GM23338 (cell line): ENCODE data around the gene BRINP2. TPM values are rescaled to one million over a fixed set of nuclear protein-coding genes. Genes with fewer than 3 reads are reported as not detected.

Source experiments
- ATAC-seq: fragments of 200-7000 bp; cut with Tn5 transposase; 3 replicates; pipeline ENCODE4 v1.9.1; 2020
- DNase-seq: peaks from one replicate; pipeline ENCODE4 v3.0.0-alpha.2; 2015; ENCODE audit warnings: low spot score
- H2AFZ ChIP-seq: fragments of 200-600 bp; sonication (generic); 2 replicates; pipeline ENCODE4 v1.8.0; 2016; ENCODE audit warnings: antibody characterized with exemption, mild to moderate bottlenecking, moderate library complexity
- H3F3A ChIP-seq: fragments of 200-600 bp; sonication (generic); replicated peaks from 2 replicates; pipeline ENCODE4 v1.8.0; 2017; ENCODE audit warnings: antibody characterized with exemption, mixed run types, low read depth
- H3K27ac ChIP-seq: fragments of 200-600 bp; sonication (generic); 2 replicates; pipeline ENCODE4 v1.6.1; 2016; ENCODE audit warnings: low read depth
- H3K27me3 ChIP-seq: fragments of 200-600 bp; sonication (generic); 2 replicates; pipeline ENCODE4 v1.8.0; 2016; ENCODE audit warnings: mild to moderate bottlenecking, mixed run types, moderate library complexity; ENCODE audit not compliant: insufficient read depth
- H3K36me3 ChIP-seq: fragments of 200-600 bp; sonication (generic); 2 replicates; pipeline ENCODE4 v1.8.0; 2016; ENCODE audit warnings: mild to moderate bottlenecking; ENCODE audit not compliant: insufficient read depth
- H3K4me1 ChIP-seq: fragments of 200-600 bp; sonication (generic); 2 replicates; pipeline ENCODE4 v1.8.0; 2016; ENCODE audit warnings: mild to moderate bottlenecking, moderate library complexity; ENCODE audit not compliant: insufficient read depth
- H3K4me2 ChIP-seq: fragments of 200-600 bp; sonication (generic); 2 replicates; pipeline ENCODE4 v1.7.1; 2017; ENCODE audit warnings: mixed run types
- H3K4me3 ChIP-seq: fragments of 200-600 bp; sonication (generic); 2 replicates; pipeline ENCODE4 v1.6.1; 2016; ENCODE audit warnings: mixed run types
- H3K79me2 ChIP-seq: fragments of 200-600 bp; sonication (generic); replicated peaks from 2 replicates; pipeline ENCODE4 v1.8.0; 2017; ENCODE audit warnings: mild to moderate bottlenecking; ENCODE audit not compliant: insufficient read depth
- H3K9me2 ChIP-seq: fragments of 200-600 bp; sonication (generic); 2 replicates; pipeline ENCODE4 v1.8.0; 2017; ENCODE audit not compliant: insufficient read depth
- H4K20me1 ChIP-seq: fragments of 200-600 bp; sonication (generic); replicated peaks from 2 replicates; pipeline ENCODE4 v1.8.0; 2017; ENCODE audit warnings: mild to moderate bottlenecking; ENCODE audit not compliant: insufficient read depth
- H3K27ac Mint-ChIP-seq: 2 replicates; pipeline ENCODE4 v1.8.0; 2020; ENCODE audit warnings: inconsistent platforms, mild to moderate bottlenecking, moderate library complexity, mixed read lengths
- H3K27me3 Mint-ChIP-seq: 3 replicates; pipeline ENCODE4 v1.8.0; 2022; ENCODE audit warnings: low read depth, mild to moderate bottlenecking, moderate library complexity, mixed read lengths, inconsistent platforms; ENCODE audit not compliant: insufficient read depth, poor library complexity
- H3K36me3 Mint-ChIP-seq: 3 replicates; pipeline ENCODE4 v1.8.0; 2021; ENCODE audit warnings: low read depth, mild to moderate bottlenecking, inconsistent platforms, moderate library complexity, mixed read lengths
- H3K4me1 Mint-ChIP-seq: 3 replicates; pipeline ENCODE4 v1.8.0; 2020; ENCODE audit warnings: mild to moderate bottlenecking, inconsistent platforms, mixed read lengths
- H3K4me3 Mint-ChIP-seq: 3 replicates; pipeline ENCODE4 v1.8.0; 2021; ENCODE audit warnings: moderate library complexity, mild to moderate bottlenecking, inconsistent platforms, mixed read lengths
- H3K9me3 Mint-ChIP-seq: 3 replicates; pipeline ENCODE4 v1.8.0; 2020; ENCODE audit warnings: moderate library complexity, mild to moderate bottlenecking, inconsistent platforms, mixed read lengths
- EZH2 ChIP-seq: fragments of 200-600 bp; sonication (generic); IDR thresholded peaks from one replicate; pipeline ENCODE4 v1.8.0; 2017; ENCODE audit warnings: antibody characterized with exemption, mild to moderate bottlenecking, low read depth; ENCODE audit not compliant: unreplicated experiment
- EZH2phosphoT487 ChIP-seq: fragments of 200-600 bp; sonication (generic); IDR thresholded peaks from one replicate; pipeline ENCODE4 v1.8.1; 2018; ENCODE audit warnings: antibody characterized with exemption; ENCODE audit not compliant: unreplicated experiment
- JUNB ChIP-seq: IDR thresholded peaks from one replicate; pipeline ENCODE4 v1.6.1; 2016; ENCODE audit warnings: antibody characterized with exemption; ENCODE audit not compliant: unreplicated experiment
- NANOG ChIP-seq: IDR thresholded peaks from 2 replicates; pipeline ENCODE4 v1.6.1; 2016; ENCODE audit warnings: antibody characterized with exemption, borderline replicate concordance
- POLR2AphosphoS5 ChIP-seq: IDR thresholded peaks from 2 replicates; pipeline ENCODE4 v1.6.1; 2016; ENCODE audit warnings: antibody characterized with exemption, low read depth
- ZNF114 ChIP-seq: fragments of 250-450 bp; sonication (Bioruptor Pico); IDR thresholded peaks from 2 replicates; pipeline ENCODE4 v1.5.0; 2020; ENCODE audit warnings: mild to moderate bottlenecking, moderate library complexity
- ZNF331 ChIP-seq: fragments of 250-450 bp; sonication (Bioruptor Pico); IDR thresholded peaks from 2 replicates; pipeline ENCODE4 v1.5.0; 2020; ENCODE audit warnings: low read depth, mild to moderate bottlenecking, moderate library complexity
- polyA plus RNA-seq: library from polyadenylated mRNA; unstranded; fragments of >200 nt; fragmentation: Nextera tagmentation; extraction: Ambion mirVana; gene quantifications from 2 replicates; pipeline ENCODE4 v1.2.1, GENCODE V29; 2016
- total RNA-seq: library from RNA; depleted of rRNA; stranded (reverse); fragments of >200 nt; shearing (Covaris generic); gene quantifications from 2 replicates; pipeline ENCODE4 v1.2.3, GENCODE V29; 2014
- TF ChIP-seq, protein P1 (sequence below): fragments of 250-450 bp; sonication (Bioruptor Pico); IDR thresholded peaks from 2 replicates; pipeline ENCODE4 v1.5.0; 2020; ENCODE audit warnings: mild to moderate bottlenecking, moderate library complexity
- TF ChIP-seq, protein P2 (sequence below): IDR thresholded peaks from one replicate; pipeline ENCODE4 v1.6.1; 2018; ENCODE audit warnings: antibody characterized with exemption; ENCODE audit not compliant: unreplicated experiment
- TF ChIP-seq, protein P3 (sequence below): IDR thresholded peaks from 2 replicates; pipeline ENCODE4 v1.6.1; 2016; ENCODE audit warnings: antibody characterized with exemption
- TF ChIP-seq, protein P4 (sequence below), 2 experiments: fragments of 200-600 bp in 1 of 2; sonication (generic) in 1 of 2; conservative IDR thresholded peaks; 2 replicates each; pipeline versions ENCODE4 v1.5.1 to v1.6.1; 2016 to 2017; ENCODE audit warnings: antibody characterized with exemption in 2 of 2, low read depth in 2 of 2, mild to moderate bottlenecking in 2 of 2, moderate library complexity in 1 of 2

Gene BRINP2
- total and polyA plus RNA-seq, 2 experiments from 2014 or later: 0.10 to 0.52 TPM

DNA sequence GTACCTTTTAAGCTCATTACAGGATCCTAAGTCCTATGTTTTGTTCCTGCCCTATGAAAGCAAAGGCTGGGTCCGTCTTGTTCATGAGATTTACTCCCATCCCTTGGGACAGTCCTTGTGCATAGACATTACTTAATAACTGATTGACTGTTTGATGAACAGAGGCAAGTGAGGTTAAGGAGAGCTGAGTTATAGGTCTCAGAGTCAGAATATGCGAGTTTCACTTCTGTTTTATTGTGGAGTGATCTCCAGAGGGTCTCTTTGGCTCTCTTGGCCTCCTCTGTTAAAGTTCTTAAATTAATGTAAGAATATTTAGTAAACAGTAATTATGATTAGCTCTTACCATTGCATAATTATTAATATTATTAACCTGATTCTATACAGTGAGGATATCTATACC lies 52.6 kb downstream of the BRINP2 start:
- Histone ChIP-seq H3K4me2 (no peak overlapping the region), H3K79me2 (no peaks in the 10 kb centered on the region), H3K4me1 (no peaks in the 10 kb centered on the region), H4K20me1 (no peaks in the 10 kb centered on the region), H3K4me3 (no peak overlapping the region), H3K27me3 (no peaks in the 10 kb centered on the region), H3K27ac (no peak overlapping the region), H3K9me2 (no peaks in the 10 kb centered on the region), H2AFZ (no peak overlapping the region; the same call in 1 of the 2 replicates), H3K36me3 (no peaks in the 10 kb centered on the region), H3F3A (no peaks in the 10 kb centered on the region)
- Mint-ChIP-seq H3K27ac (no peak overlapping the region), H3K4me3 (no peak overlapping the region), H3K36me3 (no peaks in the 10 kb centered on the region), H3K9me3 (no peaks in the 10 kb centered on the region), H3K4me1 (no peaks in the 10 kb centered on the region; the same call in 2 of the 3 replicates), H3K27me3 (no peaks in the 10 kb centered on the region)
- TF ChIP-seq, protein P1, sequence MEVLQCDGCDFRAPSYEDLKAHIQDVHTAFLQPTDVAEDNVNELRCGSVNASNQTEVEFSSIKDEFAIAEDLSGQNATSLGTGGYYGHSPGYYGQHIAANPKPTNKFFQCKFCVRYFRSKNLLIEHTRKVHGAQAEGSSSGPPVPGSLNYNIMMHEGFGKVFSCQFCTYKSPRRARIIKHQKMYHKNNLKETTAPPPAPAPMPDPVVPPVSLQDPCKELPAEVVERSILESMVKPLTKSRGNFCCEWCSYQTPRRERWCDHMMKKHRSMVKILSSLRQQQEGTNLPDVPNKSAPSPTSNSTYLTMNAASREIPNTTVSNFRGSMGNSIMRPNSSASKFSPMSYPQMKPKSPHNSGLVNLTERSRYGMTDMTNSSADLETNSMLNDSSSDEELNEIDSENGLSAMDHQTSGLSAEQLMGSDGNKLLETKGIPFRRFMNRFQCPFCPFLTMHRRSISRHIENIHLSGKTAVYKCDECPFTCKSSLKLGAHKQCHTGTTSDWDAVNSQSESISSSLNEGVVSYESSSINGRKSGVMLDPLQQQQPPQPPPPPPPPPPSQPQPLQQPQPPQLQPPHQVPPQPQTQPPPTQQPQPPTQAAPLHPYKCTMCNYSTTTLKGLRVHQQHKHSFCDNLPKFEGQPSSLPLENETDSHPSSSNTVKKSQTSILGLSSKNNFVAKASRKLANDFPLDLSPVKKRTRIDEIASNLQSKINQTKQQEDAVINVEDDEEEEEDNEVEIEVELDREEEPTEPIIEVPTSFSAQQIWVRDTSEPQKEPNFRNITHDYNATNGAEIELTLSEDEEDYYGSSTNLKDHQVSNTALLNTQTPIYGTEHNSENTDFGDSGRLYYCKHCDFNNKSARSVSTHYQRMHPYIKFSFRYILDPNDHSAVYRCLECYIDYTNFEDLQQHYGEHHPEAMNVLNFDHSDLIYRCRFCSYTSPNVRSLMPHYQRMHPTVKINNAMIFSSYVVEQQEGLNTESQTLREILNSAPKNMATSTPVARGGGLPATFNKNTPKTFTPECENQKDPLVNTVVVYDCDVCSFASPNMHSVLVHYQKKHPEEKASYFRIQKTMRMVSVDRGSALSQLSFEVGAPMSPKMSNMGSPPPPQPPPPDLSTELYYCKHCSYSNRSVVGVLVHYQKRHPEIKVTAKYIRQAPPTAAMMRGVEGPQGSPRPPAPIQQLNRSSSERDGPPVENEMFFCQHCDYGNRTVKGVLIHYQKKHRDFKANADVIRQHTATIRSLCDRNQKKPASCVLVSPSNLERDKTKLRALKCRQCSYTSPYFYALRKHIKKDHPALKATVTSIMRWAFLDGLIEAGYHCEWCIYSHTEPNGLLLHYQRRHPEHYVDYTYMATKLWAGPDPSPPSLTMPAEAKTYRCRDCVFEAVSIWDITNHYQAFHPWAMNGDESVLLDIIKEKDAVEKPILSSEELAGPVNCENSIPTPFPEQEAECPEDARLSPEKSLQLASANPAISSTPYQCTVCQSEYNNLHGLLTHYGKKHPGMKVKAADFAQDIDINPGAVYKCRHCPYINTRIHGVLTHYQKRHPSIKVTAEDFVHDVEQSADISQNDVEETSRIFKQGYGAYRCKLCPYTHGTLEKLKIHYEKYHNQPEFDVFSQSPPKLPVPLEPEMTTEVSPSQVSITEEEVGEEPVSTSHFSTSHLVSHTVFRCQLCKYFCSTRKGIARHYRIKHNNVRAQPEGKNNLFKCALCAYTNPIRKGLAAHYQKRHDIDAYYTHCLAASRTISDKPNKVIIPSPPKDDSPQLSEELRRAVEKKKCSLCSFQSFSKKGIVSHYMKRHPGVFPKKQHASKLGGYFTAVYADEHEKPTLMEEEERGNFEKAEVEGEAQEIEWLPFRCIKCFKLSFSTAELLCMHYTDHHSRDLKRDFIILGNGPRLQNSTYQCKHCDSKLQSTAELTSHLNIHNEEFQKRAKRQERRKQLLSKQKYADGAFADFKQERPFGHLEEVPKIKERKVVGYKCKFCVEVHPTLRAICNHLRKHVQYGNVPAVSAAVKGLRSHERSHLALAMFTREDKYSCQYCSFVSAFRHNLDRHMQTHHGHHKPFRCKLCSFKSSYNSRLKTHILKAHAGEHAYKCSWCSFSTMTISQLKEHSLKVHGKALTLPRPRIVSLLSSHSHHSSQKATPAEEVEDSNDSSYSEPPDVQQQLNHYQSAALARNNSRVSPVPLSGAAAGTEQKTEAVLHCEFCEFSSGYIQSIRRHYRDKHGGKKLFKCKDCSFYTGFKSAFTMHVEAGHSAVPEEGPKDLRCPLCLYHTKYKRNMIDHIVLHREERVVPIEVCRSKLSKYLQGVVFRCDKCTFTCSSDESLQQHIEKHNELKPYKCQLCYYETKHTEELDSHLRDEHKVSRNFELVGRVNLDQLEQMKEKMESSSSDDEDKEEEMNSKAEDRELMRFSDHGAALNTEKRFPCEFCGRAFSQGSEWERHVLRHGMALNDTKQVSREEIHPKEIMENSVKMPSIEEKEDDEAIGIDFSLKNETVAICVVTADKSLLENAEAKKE (CRISPR knock-in tag): no peak
- TF ChIP-seq NANOG: no peak
- TF ChIP-seq, protein P2, sequence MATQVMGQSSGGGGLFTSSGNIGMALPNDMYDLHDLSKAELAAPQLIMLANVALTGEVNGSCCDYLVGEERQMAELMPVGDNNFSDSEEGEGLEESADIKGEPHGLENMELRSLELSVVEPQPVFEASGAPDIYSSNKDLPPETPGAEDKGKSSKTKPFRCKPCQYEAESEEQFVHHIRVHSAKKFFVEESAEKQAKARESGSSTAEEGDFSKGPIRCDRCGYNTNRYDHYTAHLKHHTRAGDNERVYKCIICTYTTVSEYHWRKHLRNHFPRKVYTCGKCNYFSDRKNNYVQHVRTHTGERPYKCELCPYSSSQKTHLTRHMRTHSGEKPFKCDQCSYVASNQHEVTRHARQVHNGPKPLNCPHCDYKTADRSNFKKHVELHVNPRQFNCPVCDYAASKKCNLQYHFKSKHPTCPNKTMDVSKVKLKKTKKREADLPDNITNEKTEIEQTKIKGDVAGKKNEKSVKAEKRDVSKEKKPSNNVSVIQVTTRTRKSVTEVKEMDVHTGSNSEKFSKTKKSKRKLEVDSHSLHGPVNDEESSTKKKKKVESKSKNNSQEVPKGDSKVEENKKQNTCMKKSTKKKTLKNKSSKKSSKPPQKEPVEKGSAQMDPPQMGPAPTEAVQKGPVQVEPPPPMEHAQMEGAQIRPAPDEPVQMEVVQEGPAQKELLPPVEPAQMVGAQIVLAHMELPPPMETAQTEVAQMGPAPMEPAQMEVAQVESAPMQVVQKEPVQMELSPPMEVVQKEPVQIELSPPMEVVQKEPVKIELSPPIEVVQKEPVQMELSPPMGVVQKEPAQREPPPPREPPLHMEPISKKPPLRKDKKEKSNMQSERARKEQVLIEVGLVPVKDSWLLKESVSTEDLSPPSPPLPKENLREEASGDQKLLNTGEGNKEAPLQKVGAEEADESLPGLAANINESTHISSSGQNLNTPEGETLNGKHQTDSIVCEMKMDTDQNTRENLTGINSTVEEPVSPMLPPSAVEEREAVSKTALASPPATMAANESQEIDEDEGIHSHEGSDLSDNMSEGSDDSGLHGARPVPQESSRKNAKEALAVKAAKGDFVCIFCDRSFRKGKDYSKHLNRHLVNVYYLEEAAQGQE: no peak
- no peak for TF ChIP-seq EZH2
- no peak for TF ChIP-seq ZNF331 (CRISPR knock-in tag)
- TF ChIP-seq, protein P3, sequence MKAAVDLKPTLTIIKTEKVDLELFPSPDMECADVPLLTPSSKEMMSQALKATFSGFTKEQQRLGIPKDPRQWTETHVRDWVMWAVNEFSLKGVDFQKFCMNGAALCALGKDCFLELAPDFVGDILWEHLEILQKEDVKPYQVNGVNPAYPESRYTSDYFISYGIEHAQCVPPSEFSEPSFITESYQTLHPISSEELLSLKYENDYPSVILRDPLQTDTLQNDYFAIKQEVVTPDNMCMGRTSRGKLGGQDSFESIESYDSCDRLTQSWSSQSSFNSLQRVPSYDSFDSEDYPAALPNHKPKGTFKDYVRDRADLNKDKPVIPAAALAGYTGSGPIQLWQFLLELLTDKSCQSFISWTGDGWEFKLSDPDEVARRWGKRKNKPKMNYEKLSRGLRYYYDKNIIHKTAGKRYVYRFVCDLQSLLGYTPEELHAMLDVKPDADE: no peak
- no peak for TF ChIP-seq POLR2AphosphoS5
- TF ChIP-seq JUNB: no peak
- TF ChIP-seq, protein P4, sequence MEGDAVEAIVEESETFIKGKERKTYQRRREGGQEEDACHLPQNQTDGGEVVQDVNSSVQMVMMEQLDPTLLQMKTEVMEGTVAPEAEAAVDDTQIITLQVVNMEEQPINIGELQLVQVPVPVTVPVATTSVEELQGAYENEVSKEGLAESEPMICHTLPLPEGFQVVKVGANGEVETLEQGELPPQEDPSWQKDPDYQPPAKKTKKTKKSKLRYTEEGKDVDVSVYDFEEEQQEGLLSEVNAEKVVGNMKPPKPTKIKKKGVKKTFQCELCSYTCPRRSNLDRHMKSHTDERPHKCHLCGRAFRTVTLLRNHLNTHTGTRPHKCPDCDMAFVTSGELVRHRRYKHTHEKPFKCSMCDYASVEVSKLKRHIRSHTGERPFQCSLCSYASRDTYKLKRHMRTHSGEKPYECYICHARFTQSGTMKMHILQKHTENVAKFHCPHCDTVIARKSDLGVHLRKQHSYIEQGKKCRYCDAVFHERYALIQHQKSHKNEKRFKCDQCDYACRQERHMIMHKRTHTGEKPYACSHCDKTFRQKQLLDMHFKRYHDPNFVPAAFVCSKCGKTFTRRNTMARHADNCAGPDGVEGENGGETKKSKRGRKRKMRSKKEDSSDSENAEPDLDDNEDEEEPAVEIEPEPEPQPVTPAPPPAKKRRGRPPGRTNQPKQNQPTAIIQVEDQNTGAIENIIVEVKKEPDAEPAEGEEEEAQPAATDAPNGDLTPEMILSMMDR (conservative IDR thresholded peaks at IDR 0.05; ENCODE audit: low read depth in 2 of 2): no peak
- TF ChIP-seq EZH2phosphoT487: no peak
- no peak for TF ChIP-seq ZNF114 (CRISPR knock-in tag)
- ATAC-seq (no peak), DNase-seq (no peak)
